B cell (primary cell): ENCODE results near the gene SLC18B1. TPM values are rescaled to one million over a fixed set of nuclear protein-coding genes. Genes with fewer than 3 reads are reported as not detected.

Source experiments
- ATAC-seq: fragments of 200-7000 bp; cut with Tn5 transposase; one replicate; pipeline ENCODE4 v1.10.0; 2021; ENCODE audit warnings: low read depth, mild to moderate bottlenecking, moderate number of reproducible peaks, moderate library complexity
- CTCF ChIA-PET: fragments of 350-600 bp; sonication (Branson Sonifier 250); formaldehyde crosslinking; loops from one replicate; lab custom pipeline; 2021; ENCODE audit warnings: antibody characterized with exemption, inconsistent platforms; lab: Charles Lee
- POLR2A ChIA-PET: fragments of 350-600 bp; sonication (Branson Sonifier 250); formaldehyde crosslinking; loops from one replicate; lab custom pipeline; 2021; ENCODE audit warnings: antibody characterized with exemption; lab: Charles Lee
- DNase-seq: peaks from one replicate; pipeline ENCODE4 v3.0.0; 2013
- H2AFZ ChIP-seq: 2 replicates; pipeline ENCODE4 v1.6.1; 2012; ENCODE audit warnings: mild to moderate bottlenecking, low read depth, low read length; ENCODE audit not compliant: insufficient read depth, poor library complexity, severe bottlenecking
- H3K27ac ChIP-seq, 2 donors: 1 replicate in 1 of 2; 2 replicates in 1 of 2; pipeline ENCODE4 v1.5.1; 2012 to 2013; ENCODE audit warnings: low read length in 2 of 2, mild to moderate bottlenecking in 2 of 2, moderate library complexity in 1 of 2
- H3K27me3 ChIP-seq, 4 experiments: fragments of 200-600 bp in 1 of 4; sonication (generic) in 1 of 4; replicated peaks in 1 of 4; 1 replicate in 2 of 4; 2 replicates in 2 of 4; pipeline versions ENCODE4 v1.6.1 to v1.7.0; 2013 to 2016; ENCODE audit warnings: low read length in 3 of 4, mild to moderate bottlenecking in 2 of 4, mixed read lengths in 1 of 4, moderate library complexity in 1 of 4; ENCODE audit not compliant: insufficient read depth in 4 of 4, control insufficient read depth in 3 of 4; ENCODE audit errors: control extremely low read depth in 1 of 4
- H3K36me3 ChIP-seq, 2 experiments: replicated peaks in 1 of 2; 1 replicate in 1 of 2; 2 replicates in 1 of 2; pipeline versions ENCODE4 v1.6.1 to v1.7.1; 2013; ENCODE audit warnings: low read length in 1 of 2; ENCODE audit not compliant: insufficient read depth in 2 of 2, control insufficient read depth in 1 of 2; ENCODE audit errors: control extremely low read depth in 1 of 2, extremely low read depth in 1 of 2
- H3K4me1 ChIP-seq, 2 donors: fragments of 200-600 bp in 1 of 2; sonication (generic) in 1 of 2; 1 replicate in 1 of 2; 2 replicates in 1 of 2; pipeline versions ENCODE4 v1.5.1 to v1.6.1; 2013 to 2017; ENCODE audit warnings: low read length in 2 of 2; ENCODE audit not compliant: control insufficient read depth in 2 of 2, insufficient read depth in 2 of 2
- H3K4me2 ChIP-seq: replicated peaks from 2 replicates; pipeline ENCODE3; 2012; ENCODE audit warnings: mild to moderate bottlenecking, low read depth, low read length; ENCODE audit not compliant: poor library complexity, severe bottlenecking
- H3K4me3 ChIP-seq, 5 experiments: fragments of 200-600 bp in 1 of 5; sonication (generic) in 1 of 5; 1 replicate in 3 of 5; 2 replicates in 2 of 5; pipeline versions ENCODE4 v1.5.1 to v1.7.0; 2011 to 2016; ENCODE audit warnings: low read length in 4 of 5, mild to moderate bottlenecking in 4 of 5, low read depth in 2 of 5, control low read depth in 1 of 5, moderate library complexity in 1 of 5; ENCODE audit not compliant: insufficient read depth in 1 of 5; ENCODE audit errors: control extremely low read depth in 1 of 5, extremely low read depth in 1 of 5
- H3K79me2 ChIP-seq: fragments of 200-600 bp; sonication (generic); one replicate; pipeline ENCODE4 v1.6.0; 2016; ENCODE audit warnings: low read length; ENCODE audit not compliant: control insufficient read depth, insufficient read depth
- H3K9ac ChIP-seq: fragments of 200-600 bp; sonication (generic); 2 replicates; pipeline ENCODE4 v1.6.1; 2017; ENCODE audit warnings: mild to moderate bottlenecking, low read length, moderate library complexity
- H3K9me3 ChIP-seq, 3 donors: one replicate each; pipeline versions ENCODE4 v1.6.1 to v1.7.1; 2013; ENCODE audit warnings: low read length in 2 of 3; ENCODE audit not compliant: control insufficient read depth in 2 of 3, insufficient read depth in 1 of 3; ENCODE audit errors: control extremely low read depth in 1 of 3
- H4K20me1 ChIP-seq: 2 replicates; pipeline ENCODE4 v1.6.0; 2012; ENCODE audit warnings: mild to moderate bottlenecking, low read length; ENCODE audit not compliant: insufficient read depth, control insufficient read depth, poor library complexity, severe bottlenecking
- H3K27ac Mint-ChIP-seq: one replicate; pipeline ENCODE4 v1.8.0; 2021; ENCODE audit warnings: mixed read lengths
- H3K27me3 Mint-ChIP-seq: one replicate; pipeline ENCODE4 v1.8.0; 2021; ENCODE audit warnings: mixed read lengths
- H3K4me1 Mint-ChIP-seq: one replicate; pipeline ENCODE4 v1.8.0; 2021; ENCODE audit warnings: mixed read lengths
- H3K4me3 Mint-ChIP-seq: one replicate; pipeline ENCODE4 v1.8.0; 2021; ENCODE audit warnings: mixed read lengths
- H3K9me3 Mint-ChIP-seq: one replicate; pipeline ENCODE4 v1.8.0; 2022; ENCODE audit warnings: mixed read lengths; ENCODE audit not compliant: insufficient read depth
- CTCF ChIP-seq: fragments of 200-600 bp; IDR thresholded peaks from one replicate; pipeline ENCODE4 v1.8.0; 2022; ENCODE audit warnings: antibody characterized with exemption, mild to moderate bottlenecking
- EZH2 ChIP-seq: IDR thresholded peaks from 2 replicates; pipeline ENCODE4 v1.6.1; 2012; ENCODE audit warnings: borderline replicate concordance, low read depth, mild to moderate bottlenecking, moderate library complexity, low read length; ENCODE audit not compliant: insufficient read depth, poor library complexity, severe bottlenecking
- WGBS: methylation state at CpG from one replicate; pipeline ENCODE4 v1.1.5; 2013; ENCODE audit warnings: missing lambda C conversion rate; ENCODE audit not compliant: insufficient coverage; 5-methylcytosine and 5-hydroxymethylcytosine counted together
- intact Hi-C: fragments of 100-400 bp; cut with micrococcal nuclease; formaldehyde crosslinking; loops from one replicate; pipeline ENCODE4 v1.10.0; 2022
- polyA plus RNA-seq: library from polyadenylated mRNA; depleted of rRNA; stranded (reverse); fragments of >200 nt; gene quantifications from 2 replicates; pipeline ENCODE4 v1.2.3, GENCODE V29; 2012
- total RNA-seq, 2 donors: library from RNA; stranded (reverse); fragments of 120-200 nt in 1 of 2; gene quantifications; 1 replicate in 1 of 2; 2 replicates in 1 of 2; pipeline versions ENCODE4 v1.2.3 to v1.2.4, GENCODE V29; 2013 to 2022

SLC18B1 gene
- total and polyA plus RNA-seq, 2 donors (not counting 1 experiment from before 2014, with no cell fraction given), result 9.6 to 21.4 TPM

DNA sequence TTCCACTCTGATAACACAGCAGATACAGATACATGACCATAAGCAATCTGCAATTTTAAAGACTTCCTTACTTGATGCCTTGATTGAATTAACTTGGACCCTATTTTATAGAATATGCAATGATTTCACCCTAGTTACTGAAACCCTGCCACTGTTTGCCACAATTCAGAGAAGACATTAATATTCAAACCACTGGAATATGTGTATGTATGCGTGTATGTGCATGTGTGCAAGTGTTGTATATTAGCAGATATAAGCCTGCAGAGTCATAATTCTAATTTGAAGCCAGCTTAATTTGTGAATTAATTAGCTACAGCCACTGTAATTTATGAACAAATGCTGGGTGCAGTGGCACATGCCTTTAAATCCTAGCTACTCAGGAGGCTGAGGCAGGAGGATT lies 50.0 kb downstream of the SLC18B1 start:
- Mint-ChIP-seq H3K4me1 (peaks cover 23% of the 10 kb centered on the region), H3K4me3 (no peak overlapping the region), H3K27ac (no peak overlapping the region), H3K27me3 (no peaks in the 10 kb centered on the region), H3K9me3 (no peaks in the 10 kb centered on the region)
- no peaks in the 10 kb centered on the region for H3K9me3 ChIP-seq
- H3K36me3 ChIP-seq, result peaks cover 9 to 70% of the 10 kb centered on the region in 2 experiments
- no peak for TF ChIP-seq CTCF
- TF ChIP-seq EZH2, result no peak
- H4K20me1 ChIP-seq, result no peaks in the 10 kb centered on the region
- H3K4me3 ChIP-seq, result no peak overlapping the region
- CTCF ChIA-PET, result interaction anchor here (0.7 to 1.1 kb wide), 4 partner anchors 9 to 469 kb away, joined by 3 to 5 read pairs (median 3); partner anchors contain the start of gene VNN2
- DNase-seq, result no peak
- no peaks in the 10 kb centered on the region for H3K27me3 ChIP-seq
- POLR2A ChIA-PET, result no interaction called here
- H3K9ac ChIP-seq, result no peak overlapping the region
- H2AFZ ChIP-seq, result no peak overlapping the region
- H3K4me1 ChIP-seq, result peaks cover 12 to 31% of the 10 kb centered on the region in 2 donors
- no peak overlapping the region for H3K4me2 ChIP-seq
- H3K79me2 ChIP-seq, result no peaks in the 10 kb centered on the region
- ATAC-seq, result no peak
- WGBS, result no CpG with 5 or more reads among the region's 1 CpG
- intact Hi-C loops, result no loop called here
- H3K27ac ChIP-seq, result no peak overlapping the region

- Histone ChIP-seq H3K4me3 (no peak overlapping the region), H3K36me3 (peaks cover 4 to 65% of the 10 kb centered on the region in 2 experiments), H2AFZ (no peak overlapping the region), H3K9me3 (no peaks in the 10 kb centered on the region), H3K4me2 (no peak overlapping the region), H3K4me1 (peaks cover 3 to 14% of the 10 kb centered on the region in 2 donors), H4K20me1 (no peaks in the 10 kb centered on the region), H3K9ac (no peak overlapping the region), H3K27me3 (no peaks in the 10 kb centered on the region), H3K27ac (no peak overlapping the region), H3K79me2 (no peaks in the 10 kb centered on the region)
- ChIA-PET CTCF (no interaction called here), POLR2A (no interaction called here)
- Mint-ChIP-seq H3K4me3 (no peak overlapping the region), H3K9me3 (no peaks in the 10 kb centered on the region), H3K27me3 (no peaks in the 10 kb centered on the region), H3K4me1 (peaks cover 13% of the 10 kb centered on the region), H3K27ac (no peak overlapping the region)
- ATAC-seq, result no peak
- intact Hi-C loops, result no loop called here
- WGBS, result no CpG with 5 or more reads among the region's 1 CpG
- no peak for TF ChIP-seq EZH2
- no peak for DNase-seq
Observed at GRCh38 chr6:132746048-132746447, 52.4 kb downstream of the SLC18B1 start.
